CD4-positive, alpha-beta T cell treated with Interleukin-4 for 4 hours (primary cell): Measurements from ENCODE around the gene INSM2.

Source experiments
- DNase-seq: peaks from one replicate; pipeline ENCODE4 v3.0.0-alpha.2; 2020

The INSM2 gene

DNA sequence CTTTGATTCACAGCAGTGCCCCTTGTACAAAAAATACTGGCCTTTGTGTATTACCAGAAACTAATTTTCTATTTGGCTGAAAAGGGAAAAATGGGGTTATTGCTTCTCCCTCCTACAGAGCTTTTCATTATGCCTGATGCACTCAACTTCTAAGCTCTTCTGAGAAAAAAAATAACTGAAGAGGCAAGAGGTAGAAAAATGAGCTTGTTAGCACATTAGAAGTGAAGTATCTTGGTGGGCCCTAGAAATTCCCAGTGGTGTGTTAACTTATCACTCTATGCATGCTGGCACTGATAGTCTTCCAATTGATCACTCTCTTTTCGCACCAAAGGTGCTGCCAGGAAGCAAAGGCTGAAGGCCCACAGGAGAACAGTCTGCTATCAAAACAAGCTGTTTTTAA, 17.1 kb downstream of the INSM2 start:
- no peak for DNase-seq

GRCh38 chr14:35553808-35554207, 19.8 kb downstream of the INSM2 start:
- DNase-seq = no peak

GRCh38 chr14:35556548-35556947, 22.6 kb downstream of the INSM2 start:
- DNase-seq = no peak

DNA sequence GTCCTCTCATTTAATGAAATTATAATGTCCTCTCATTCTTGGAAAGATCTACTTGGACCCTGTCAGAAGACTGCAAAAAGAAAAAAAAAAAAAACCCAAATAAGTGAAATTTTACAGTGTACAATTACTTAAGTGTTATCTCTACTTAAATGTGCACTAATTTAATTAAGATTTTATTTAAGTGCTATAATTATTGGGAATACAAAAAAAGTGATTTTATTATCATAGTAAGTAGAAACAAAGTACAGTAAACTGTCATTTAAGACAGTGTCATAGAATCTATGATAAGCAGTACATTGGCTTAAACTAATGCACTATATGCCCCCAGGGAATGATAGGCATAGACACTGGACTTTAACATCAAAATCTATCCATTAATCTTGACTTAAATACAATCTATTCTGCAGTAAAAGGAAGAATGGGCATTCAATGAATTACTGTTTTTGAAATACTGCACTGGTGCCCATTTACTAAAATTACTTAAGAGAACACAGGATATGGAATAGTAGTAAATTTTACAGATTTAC, 23.3 kb downstream of the INSM2 start:
- no peak for DNase-seq

DNA sequence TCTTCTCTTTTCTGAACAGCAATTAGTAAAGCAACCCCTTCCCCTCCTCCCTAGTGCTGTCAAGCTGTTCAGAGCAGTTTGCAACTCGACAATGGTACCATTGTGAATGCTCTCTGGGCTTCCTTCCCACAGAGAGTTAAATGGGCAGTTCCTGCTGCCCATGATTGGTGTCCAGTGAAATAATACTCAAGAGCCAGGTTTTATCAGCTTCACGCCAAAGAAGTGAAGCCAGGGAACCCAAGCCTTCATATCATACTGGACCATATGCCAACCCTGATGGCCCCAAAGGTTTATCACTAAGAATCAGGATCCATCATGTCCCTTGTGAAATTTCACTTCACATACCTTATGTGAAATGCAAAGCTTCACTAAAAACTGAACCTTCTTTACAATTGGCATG, 24.7 kb downstream of the INSM2 start:
- no peak for DNase-seq

DNA sequence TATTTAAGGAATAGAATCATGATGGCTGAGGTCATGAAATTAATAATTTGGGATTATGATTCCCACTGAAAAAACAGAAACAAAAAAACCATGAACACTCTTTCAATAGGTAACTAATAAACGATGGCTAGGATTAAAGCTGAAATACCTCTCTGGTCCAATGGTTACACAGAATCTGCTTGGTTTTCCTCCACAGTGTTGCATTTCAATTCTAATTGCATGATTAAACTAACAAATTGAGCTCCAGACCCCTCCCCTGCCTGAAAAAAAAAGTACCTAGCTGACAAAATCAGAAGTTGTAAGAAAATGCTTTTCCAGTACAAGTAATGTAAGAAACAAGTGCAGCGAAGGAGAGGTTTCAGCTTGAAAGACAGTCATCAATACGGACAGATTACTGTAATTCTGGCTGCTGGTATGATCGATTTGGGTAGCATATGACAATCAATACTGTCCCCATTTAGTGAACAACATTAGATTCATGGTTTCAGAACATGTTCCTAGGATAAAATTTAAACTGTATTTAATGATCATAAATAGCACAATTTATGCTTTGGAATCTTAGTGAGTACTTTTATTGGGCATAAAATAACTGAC, 32.0 kb downstream of the INSM2 start:
- no peak for DNase-seq

DNA sequence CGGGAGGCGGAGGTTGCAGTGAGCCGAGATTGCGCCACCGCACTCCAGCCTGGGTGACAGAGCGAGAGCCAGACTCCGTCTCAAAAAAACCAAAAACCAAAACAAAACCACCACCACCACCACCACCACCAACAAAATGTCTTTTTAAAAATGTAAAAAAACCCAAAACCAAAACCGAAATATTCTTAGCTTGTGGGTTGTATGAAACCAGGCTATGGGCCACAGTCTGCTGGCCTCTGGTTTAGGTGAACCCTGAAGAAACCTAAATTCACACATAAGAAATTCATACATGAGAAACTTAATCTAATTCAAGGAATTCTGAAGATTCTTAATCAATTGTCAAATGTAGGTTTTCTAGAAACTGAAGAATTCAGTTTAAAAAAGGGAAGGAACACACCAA, 37.6 kb downstream of the INSM2 start:
- DNase-seq = no peak

DNA sequence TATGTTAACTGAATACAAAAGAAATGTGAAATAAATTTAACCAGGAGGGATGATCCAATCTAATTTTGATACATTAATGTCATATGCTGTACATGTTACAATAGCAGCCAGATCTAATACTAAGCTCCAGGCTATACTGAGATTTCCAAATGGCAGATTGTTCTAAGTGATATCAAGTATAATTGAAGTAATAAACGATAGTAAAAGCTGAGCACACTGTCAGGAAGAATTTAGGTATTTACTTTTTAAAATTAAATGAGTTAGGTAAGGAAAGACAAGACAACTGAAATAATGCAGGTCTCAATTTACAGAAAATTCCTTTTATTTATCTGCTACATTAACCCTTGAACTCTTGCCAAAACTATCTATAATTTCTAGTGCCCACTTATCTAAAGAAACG, 39.9 kb downstream of the INSM2 start:
- no peak for DNase-seq

- DNase-seq = no peak
Measured at GRCh38 chr14:35576260-35576659, 42.3 kb downstream of the INSM2 start.

DNA sequence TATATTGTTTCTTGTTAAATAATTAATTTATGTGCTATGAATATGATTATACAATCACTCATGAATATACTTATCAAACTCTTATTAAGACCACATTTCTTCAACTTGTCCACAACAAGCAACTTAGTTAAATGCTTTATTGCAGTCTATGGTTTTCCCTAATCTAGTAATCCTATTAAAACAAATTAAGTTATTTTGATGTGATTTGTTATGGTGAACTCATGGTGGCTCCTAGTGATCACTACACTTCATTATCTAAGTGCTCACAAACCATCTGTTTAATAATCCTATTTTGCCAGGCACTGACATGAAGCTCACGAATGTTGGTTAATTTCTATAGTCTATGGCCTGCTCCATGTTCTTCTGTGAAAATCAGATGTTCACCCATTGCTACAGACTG, 42.9 kb downstream of the INSM2 start:
- no peak for DNase-seq

- DNase-seq = no peak
Measured at GRCh38 chr14:35578135-35578534, 44.2 kb downstream of the INSM2 start.

GRCh38 chr14:35578639-35579038, 44.7 kb downstream of the INSM2 start:
- no peak for DNase-seq
